Natural killer cell (primary cell): ENCODE results near the gene SUCLG1. TPM values are rescaled to one million over a fixed set of nuclear protein-coding genes. Genes with fewer than 3 reads are reported as not detected.
A peak's percentile ranks its signal among the peaks of the same experiment; 100 is the strongest.

ENCODE experiments used
- ATAC-seq, 3 donors: fragments of 150-1000 bp in 2 of 3; fragments of 200-7000 bp in 1 of 3; cut with Tn5 transposase; 1 replicate in 1 of 3; 2 replicates in 2 of 3; pipeline ENCODE4 v1.10.0; 2021; ENCODE audit warnings: mild to moderate bottlenecking in 2 of 3, moderate library complexity in 2 of 3
- DNase-seq, 2 donors: peaks; one replicate each; pipeline versions ENCODE4 v3.0.0 to v3.0.0-alpha.2; 2013 to 2021; ENCODE audit warnings: mixed read lengths in 1 of 2
- H3K27ac ChIP-seq: one replicate; pipeline ENCODE4 v1.5.1; 2013; ENCODE audit warnings: mild to moderate bottlenecking, low read length
- H3K27me3 ChIP-seq: one replicate; pipeline ENCODE4 v1.6.1; 2013; ENCODE audit warnings: low read length; ENCODE audit not compliant: control insufficient read depth, insufficient read depth
- H3K36me3 ChIP-seq: one replicate; pipeline ENCODE4 v1.6.1; 2013; ENCODE audit warnings: low read length; ENCODE audit not compliant: control insufficient read depth, insufficient read depth
- H3K4me1 ChIP-seq: one replicate; pipeline ENCODE4 v1.6.1; 2013; ENCODE audit warnings: low read length; ENCODE audit not compliant: control insufficient read depth, insufficient read depth
- H3K4me3 ChIP-seq: one replicate; pipeline ENCODE4 v1.5.1; 2013; ENCODE audit warnings: low read length
- H3K9me3 ChIP-seq: one replicate; pipeline ENCODE4 v1.6.1; 2013; ENCODE audit warnings: low read length; ENCODE audit not compliant: control insufficient read depth, insufficient read depth
- H3K27ac Mint-ChIP-seq, 2 donors: one replicate each; pipeline ENCODE4 v1.8.0; 2022; ENCODE audit warnings: mild to moderate bottlenecking in 2 of 2, mixed read lengths in 2 of 2, moderate library complexity in 1 of 2
- H3K27me3 Mint-ChIP-seq, 2 donors: one replicate each; pipeline ENCODE4 v1.8.0; 2022; ENCODE audit warnings: low read depth in 2 of 2, mixed read lengths in 2 of 2
- H3K36me3 Mint-ChIP-seq: one replicate; pipeline ENCODE4 v1.8.0; 2022; ENCODE audit warnings: mixed read lengths
- H3K4me1 Mint-ChIP-seq, 2 donors: one replicate each; pipeline ENCODE4 v1.8.0; 2022; ENCODE audit warnings: mixed read lengths in 2 of 2
- H3K4me3 Mint-ChIP-seq: one replicate; pipeline ENCODE4 v1.8.0; 2022; ENCODE audit warnings: mild to moderate bottlenecking, moderate library complexity, mixed read lengths
- H3K9me3 Mint-ChIP-seq, 2 donors: one replicate each; pipeline ENCODE4 v1.8.0; 2022; ENCODE audit warnings: mixed read lengths in 2 of 2
- WGBS: methylation state at CpG from one replicate; pipeline ENCODE4 v1.1.7; 2013; ENCODE audit warnings: missing lambda C conversion rate; ENCODE audit not compliant: insufficient coverage; 5-methylcytosine and 5-hydroxymethylcytosine counted together
- intact Hi-C: fragments of 100-400 bp; cut with micrococcal nuclease; formaldehyde crosslinking; loops from one replicate; pipeline ENCODE4 v1.14.2; 2022
- total RNA-seq, 4 donors: library from RNA; stranded (reverse); fragments of 120-200 nt in 1 of 4; gene quantifications; one replicate each; pipeline versions ENCODE4 v1.2.3 to v1.2.4, GENCODE V29; 2013 to 2022
- TF ChIP-seq, protein P1 (sequence below): fragments of 200-600 bp; IDR thresholded peaks from one replicate; pipeline ENCODE4 v1.8.0; 2022; ENCODE audit warnings: antibody characterized with exemption

SUCLG1 gene
- total RNA-seq, 3 donors from 2014 or later (not counting 1 experiment from before 2014, with no cell fraction given): 53.0 to 61.7 (median 54.6) TPM

GRCh38 chr2:84427235-84428138, 31.6 kb downstream of the SUCLG1 start:
- intact Hi-C loops: no loop called here
- peak overlapping the region in 1 of 2 donors; percentile 45 for H3K27ac Mint-ChIP-seq

DNA sequence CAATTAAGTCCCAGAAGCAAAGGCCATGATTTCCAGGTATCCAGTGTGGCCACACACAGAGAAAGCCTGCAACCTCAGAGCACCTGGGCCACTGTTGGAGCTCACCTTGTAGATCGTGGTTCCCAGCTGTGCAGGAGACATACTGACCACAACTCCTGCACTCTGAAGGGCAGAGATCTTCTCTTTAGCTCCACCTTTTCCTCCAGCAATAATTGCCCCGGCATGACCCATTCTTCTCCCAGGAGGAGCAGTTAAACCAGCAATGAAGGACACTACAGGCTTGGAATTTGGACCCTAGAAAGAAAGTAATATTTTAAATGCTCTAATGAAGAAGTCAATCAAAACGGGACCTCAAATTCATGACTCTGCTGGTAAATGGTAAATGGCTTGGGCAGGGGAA, 33.8 kb downstream of the SUCLG1 start:
- Mint-ChIP-seq H3K9me3 (no peaks in the 10 kb centered on the region), H3K4me1 (peaks cover 0 to 13% of the 10 kb centered on the region in 2 donors), H3K4me3 (no peak overlapping the region), H3K27ac (no peak overlapping the region), H3K36me3 (peaks cover 41% of the 10 kb centered on the region), H3K27me3 (no peaks in the 10 kb centered on the region)
- Histone ChIP-seq H3K4me3 (no peak overlapping the region), H3K9me3 (no peaks in the 10 kb centered on the region), H3K36me3 (peaks cover 43% of the 10 kb centered on the region), H3K4me1 (no peaks in the 10 kb centered on the region), H3K27me3 (no peaks in the 10 kb centered on the region), H3K27ac (no peak overlapping the region)
- DNase-seq (no peak), ATAC-seq (no peak)
- intact Hi-C loops: no loop called here
- TF ChIP-seq, protein P1, sequence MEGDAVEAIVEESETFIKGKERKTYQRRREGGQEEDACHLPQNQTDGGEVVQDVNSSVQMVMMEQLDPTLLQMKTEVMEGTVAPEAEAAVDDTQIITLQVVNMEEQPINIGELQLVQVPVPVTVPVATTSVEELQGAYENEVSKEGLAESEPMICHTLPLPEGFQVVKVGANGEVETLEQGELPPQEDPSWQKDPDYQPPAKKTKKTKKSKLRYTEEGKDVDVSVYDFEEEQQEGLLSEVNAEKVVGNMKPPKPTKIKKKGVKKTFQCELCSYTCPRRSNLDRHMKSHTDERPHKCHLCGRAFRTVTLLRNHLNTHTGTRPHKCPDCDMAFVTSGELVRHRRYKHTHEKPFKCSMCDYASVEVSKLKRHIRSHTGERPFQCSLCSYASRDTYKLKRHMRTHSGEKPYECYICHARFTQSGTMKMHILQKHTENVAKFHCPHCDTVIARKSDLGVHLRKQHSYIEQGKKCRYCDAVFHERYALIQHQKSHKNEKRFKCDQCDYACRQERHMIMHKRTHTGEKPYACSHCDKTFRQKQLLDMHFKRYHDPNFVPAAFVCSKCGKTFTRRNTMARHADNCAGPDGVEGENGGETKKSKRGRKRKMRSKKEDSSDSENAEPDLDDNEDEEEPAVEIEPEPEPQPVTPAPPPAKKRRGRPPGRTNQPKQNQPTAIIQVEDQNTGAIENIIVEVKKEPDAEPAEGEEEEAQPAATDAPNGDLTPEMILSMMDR: no peak
- 85% methylated on average over 3 of the region's 3 CpGs for WGBS

More at GRCh38 chr2:84427235-84428138, 31.6 kb downstream of the SUCLG1 start:
- Mint-ChIP-seq H3K27me3 (no peaks in the 10 kb centered on the region), H3K4me1 (peaks cover 0 to 13% of the 10 kb centered on the region in 2 donors), H3K4me3 (no peak overlapping the region), H3K36me3 (peaks cover 52% of the 10 kb centered on the region), H3K9me3 (no peaks in the 10 kb centered on the region)
- TF ChIP-seq, protein P1: no peak
- Histone ChIP-seq H3K4me3 (no peak overlapping the region), H3K36me3 (peaks cover 62% of the 10 kb centered on the region), H3K27me3 (no peaks in the 10 kb centered on the region), H3K9me3 (no peaks in the 10 kb centered on the region), H3K27ac (no peak overlapping the region), H3K4me1 (no peaks in the 10 kb centered on the region)
- ATAC-seq: no peak
- no peak for DNase-seq
- 92% methylated on average over 2 of the region's 2 CpGs for WGBS

GRCh38 chr2:84424152-84424551, 34.9 kb downstream of the SUCLG1 start:
- DNase-seq: peak in 1 of 2 donors; percentile 11
- Mint-ChIP-seq H3K4me1 (peaks cover 0 to 5% of the 10 kb centered on the region in 2 donors), H3K36me3 (peaks cover 30% of the 10 kb centered on the region), H3K9me3 (no peaks in the 10 kb centered on the region), H3K4me3 (no peak overlapping the region), H3K27ac (no peak overlapping the region), H3K27me3 (no peaks in the 10 kb centered on the region)
- ATAC-seq: no peak
- no peak overlapping the region for H3K4me3 ChIP-seq
- H3K9me3 ChIP-seq: no peaks in the 10 kb centered on the region
- no peaks in the 10 kb centered on the region for H3K27me3 ChIP-seq
- H3K36me3 ChIP-seq: peaks cover 32% of the 10 kb centered on the region
- H3K4me1 ChIP-seq: no peaks in the 10 kb centered on the region
- H3K27ac ChIP-seq: no peak overlapping the region
- TF ChIP-seq, protein P1: peak; percentile 34
- intact Hi-C loops: no loop called here
